Stimulated activated CD4-positive, alpha-beta T cell treated with anti-CD3 and anti-CD28 coated beads, TNF-alpha, amount 100 ng/mL, for 24 hours (primary cell): ENCODE data around the gene TMEM38B.

Experiments
- DNase-seq, 3 experiments: peaks; one replicate each; pipeline ENCODE4 v3.0.0-alpha.2; 2020; ENCODE audit warnings: low read depth in 3 of 3

The TMEM38B gene, protein sequence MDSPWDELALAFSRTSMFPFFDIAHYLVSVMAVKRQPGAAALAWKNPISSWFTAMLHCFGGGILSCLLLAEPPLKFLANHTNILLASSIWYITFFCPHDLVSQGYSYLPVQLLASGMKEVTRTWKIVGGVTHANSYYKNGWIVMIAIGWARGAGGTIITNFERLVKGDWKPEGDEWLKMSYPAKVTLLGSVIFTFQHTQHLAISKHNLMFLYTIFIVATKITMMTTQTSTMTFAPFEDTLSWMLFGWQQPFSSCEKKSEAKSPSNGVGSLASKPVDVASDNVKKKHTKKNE

DNA sequence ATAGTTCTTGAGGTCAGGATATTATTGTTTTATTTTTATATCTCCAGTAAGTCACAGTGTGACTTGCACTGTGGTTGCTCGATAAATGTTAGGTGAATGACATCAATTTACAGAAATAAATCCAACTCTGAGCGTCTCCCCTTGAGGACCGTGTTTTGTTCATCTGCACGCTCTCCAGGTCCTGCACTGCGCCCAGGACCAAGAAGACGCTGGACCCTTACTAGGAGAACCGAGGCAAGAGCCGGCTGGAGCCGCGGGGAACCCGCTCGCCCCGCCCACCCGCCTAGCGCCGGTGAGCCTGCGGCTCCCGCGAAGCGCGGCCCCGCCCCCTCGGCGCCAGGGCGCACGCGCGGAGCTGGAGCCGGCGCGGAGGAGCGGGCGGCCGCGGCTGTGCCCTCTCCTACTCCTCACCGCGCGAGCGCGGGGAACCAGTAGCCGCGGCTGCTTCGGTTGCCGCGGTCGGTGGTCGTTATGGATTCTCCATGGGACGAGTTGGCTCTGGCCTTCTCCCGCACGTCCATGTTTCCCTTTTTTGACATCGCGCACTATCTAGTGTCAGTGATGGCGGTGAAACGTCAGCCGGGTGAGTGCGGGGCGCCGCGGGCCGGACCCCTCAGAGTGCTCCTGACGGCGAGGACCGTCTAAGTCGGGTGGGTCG lies at the start of gene TMEM38B:
Gene TMEM38B, plus strand, starts transcription at position 352 of the 658 bp plus-strand sequence. Its CDS starts 120 bp downstream, at position 472.
- peak; percentile 38 to 77 (median 67) for DNase-seq

DNA sequence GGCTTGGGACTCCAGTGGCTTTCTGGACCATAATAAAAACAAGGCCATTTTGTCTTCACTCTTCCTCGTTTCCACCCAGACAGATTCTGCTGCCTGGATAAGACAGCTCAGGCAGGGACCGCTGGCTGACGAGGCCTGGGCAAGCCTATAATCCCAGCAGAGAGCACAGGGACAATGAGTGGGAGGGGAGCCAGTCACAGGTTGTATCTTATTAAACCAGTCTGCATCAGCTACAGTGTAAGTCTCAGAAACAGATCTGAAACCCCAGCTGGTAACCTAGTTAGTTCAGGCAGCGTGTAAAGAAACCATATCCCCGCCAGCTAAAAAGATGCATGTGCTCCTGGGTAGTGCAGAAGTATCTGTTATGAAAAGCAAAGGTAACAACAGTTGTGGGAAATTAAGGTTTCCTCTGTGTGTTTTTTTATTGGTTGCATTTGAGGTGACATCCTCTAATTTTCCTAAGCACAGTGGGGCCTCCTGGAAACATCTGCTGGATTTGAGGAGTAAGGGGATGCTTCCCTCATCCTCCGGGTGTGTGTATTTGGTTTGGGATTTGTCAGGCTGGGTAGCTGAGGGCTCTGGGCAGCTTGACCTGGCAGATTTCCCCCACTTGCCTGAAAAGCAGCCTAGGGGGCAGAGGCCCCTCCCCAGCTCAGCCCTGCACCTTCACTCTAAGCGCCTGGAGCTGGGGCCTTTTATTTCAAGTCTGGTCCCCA lies 47.3 kb upstream of the TMEM38B start:
- DNase-seq = no peak

DNA sequence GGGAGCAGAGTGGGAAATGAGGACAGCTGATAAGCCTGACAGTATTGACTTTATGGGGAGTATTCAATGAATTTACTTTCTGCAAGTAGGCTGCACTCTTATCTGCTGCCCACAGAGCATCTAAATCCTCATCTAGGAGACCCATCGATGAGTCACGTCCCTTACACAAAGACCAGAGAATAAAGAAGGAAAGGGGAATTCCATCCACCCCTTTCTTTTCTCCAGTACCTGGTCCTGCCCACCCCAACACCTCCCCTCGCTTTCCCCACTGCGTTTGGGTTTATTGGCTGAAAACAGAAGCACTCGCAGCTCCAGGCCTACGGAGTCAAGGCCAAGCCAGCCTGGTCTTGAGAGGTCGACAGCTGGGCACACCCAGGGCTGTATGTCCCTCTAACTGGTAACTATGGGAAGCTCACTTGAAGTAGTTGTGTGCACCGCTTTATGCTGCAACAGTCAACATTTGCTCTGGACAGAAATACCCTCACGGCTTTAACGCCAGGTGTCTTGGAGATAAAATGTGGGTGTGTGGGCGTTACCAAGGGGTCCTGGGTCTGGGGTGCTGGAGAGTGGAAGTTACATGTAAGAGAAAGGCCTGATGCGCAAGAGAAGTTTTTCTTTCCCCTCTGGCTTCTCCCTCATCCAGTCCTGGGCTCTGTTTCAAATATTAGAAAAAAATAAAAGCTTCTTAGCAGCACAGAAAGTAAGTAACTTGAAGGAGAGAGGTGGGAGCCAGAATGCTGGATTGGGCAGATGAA lies 46.6 kb upstream of the TMEM38B start:
- no peak for DNase-seq

DNA sequence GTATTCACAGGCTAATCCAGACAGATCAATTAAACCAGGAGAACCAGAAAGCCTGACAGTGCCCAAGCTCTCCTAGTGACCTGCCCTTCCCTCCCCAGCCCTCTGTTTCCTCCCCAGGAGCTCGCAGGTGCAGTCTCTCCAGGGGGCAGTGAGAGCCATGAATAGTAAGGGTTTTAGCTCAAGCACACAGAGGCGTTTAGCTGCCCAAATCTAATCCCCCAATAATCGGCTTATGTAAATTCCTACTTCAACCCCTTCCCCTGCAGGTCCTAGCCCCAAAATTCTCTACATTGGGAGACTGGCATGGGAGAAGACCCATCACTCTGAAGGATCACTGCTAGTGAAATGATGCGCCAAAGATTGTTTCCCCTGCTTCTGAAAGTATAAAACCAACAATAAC lies 42.5 kb upstream of the TMEM38B start:
- no peak for DNase-seq

DNA sequence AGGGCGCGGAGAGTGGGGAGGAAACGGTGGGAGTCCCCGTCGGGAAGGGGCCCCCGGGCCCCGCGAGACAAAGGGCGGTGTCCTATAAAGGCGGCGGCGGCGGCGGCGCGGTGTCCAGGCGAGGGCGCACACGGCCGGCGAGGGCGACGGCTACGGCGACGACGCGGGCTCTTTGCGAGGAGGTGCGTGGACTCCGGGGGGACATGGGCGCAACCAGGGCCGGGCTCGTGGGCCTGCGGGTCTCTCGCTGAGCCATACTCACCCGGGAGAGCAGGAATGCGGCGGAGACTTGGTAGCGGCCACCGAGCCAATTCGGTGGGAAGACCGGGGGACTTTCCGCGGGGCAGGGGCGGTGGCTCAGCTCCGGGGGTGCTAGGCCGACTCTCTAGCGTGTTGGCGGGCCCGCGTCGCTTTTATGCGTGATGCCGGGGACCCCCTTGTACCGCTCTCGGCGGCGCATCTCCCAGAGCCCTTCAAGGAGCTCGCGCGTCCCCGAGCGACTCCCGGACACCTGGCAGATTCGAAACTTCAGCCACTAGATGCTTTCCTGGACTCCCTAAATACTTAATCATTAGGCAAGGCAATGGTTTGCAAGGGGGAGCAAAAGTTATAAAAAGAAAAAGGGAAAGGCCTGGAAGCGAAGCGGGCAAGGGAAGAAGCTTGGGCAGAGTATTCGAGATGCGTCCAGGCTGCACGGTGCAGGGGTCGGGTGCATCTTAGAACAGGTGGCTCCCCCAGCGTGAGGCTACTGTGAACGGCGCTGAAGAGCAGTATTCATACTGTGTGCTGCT lies 38.0 kb upstream of the TMEM38B start:
- DNase-seq = peak in 1 of 3 experiments; percentile 7

DNA sequence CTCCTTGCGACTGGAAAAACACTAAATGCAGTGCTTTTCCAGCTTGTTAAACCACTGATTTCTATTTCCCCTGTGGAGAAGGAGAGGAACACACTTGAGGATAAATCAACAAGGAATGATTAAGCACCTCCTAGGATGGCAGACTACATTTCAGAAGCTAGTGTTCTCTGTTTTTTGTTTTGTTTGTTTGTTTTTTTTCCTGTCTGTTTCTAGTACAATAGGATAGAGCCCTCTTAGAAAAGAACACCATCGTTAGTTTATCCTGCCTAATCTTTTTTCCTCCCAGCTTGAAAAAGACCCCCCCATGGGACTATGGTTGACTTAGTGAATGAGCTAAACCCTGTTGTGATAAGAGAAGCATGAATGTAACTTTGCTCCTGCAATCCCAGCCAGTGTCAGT lies 36.0 kb upstream of the TMEM38B start:
- no peak for DNase-seq

DNA sequence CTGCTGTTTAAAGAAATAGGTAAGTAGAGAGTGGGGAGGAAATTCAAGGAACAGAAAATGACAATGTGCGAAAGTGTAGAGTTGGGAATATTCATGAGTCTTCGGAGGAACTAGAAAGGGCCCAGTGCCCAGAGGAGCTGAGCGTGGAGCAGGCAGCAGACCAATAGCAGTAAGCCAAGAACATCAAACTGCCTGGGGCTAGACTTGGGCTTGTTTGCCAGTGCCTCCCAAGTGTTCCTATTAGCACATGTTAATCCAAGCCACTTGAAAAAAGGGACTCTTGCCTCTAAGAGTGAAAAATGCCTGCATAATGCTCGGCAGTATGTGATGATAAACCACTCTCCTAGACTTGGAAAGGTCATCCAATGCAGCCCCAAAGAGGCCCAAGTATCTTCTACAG lies 33.3 kb upstream of the TMEM38B start:
- no peak for DNase-seq

DNA sequence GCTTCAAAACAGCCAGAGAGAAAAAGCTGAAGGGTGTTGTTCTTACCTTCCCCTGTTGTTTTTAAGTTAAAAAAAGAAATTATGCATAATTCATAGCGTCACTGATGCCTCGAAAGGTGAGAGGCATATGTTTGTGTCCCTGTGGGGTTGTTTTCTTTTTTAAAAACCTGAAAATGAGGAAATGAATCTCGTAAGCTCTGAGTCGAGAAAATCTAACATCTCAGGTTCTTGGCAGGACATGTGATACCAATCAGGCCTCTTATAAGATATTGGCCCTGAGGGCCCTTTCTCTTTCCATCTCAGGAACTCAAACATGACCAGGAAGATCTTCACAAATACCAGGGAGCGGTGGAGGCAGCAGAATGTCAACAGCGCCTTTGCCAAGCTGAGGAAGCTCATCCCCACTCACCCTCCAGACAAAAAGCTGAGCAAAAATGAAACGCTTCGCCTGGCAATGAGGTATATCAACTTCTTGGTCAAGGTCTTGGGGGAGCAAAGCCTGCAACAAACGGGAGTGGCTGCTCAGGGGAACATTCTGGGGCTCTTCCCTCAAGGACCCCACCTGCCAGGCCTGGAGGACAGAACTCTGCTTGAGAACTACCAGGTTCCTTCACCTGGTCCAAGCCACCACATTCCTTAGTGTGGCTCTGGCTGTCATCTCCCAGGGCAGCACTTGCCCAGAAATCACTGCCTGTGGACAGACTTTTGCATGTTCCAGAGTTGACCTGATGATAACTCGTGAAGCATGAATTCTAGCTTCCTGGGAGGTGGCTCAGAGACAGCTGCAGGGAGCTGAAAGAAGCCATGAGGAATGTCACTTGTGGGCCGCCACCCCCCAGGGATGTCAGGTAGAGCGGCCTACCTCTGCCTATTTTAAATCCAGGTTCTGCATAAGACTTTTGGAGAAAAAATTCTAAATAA lies 31.9 kb upstream of the TMEM38B start, which contains the start of gene TAL2:
Gene TAL2, plus strand, starts transcription at position 274 of the 921 bp plus-strand sequence. Its CDS starts 40 bp downstream, at position 314.
- no peak for DNase-seq

DNA sequence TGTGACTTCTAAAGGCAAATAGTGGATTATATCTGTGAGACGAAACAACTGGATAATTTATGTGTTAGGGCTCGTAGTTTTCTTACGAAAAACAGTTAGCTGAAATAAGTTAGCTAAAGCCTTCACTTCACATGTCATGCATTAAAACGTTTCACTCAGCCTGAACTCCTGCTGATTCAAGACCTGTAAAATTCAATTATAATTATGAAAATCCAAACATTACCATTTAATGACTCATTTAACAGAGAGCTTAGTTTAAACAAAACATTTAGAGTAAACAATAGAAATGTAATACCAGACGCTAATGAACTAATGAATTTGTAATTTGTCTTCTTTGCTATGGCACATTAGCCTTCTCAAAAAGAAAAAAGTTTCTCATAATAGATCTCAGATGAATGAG lies 30.4 kb upstream of the TMEM38B start:
- no peak for DNase-seq

DNA sequence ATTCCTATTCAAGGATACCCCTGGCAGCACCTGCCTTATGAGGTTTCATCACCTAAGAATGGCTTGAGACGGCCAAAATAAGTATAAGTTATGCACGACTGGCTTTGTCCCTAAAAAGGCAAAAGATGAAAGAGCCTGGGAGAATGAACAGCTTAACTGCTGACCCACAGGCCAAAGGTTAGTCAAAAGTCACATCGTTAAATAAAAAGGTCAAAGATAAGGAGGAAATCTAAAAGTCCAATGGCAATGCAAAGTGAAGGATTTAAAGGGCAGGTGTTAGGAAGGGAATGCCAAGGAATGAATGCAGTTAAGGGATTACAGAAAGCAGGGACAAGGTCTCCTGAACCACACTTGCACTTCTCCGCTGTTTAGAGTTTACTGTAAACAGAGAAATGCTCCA lies 26.5 kb upstream of the TMEM38B start:
- no peak for DNase-seq

DNA sequence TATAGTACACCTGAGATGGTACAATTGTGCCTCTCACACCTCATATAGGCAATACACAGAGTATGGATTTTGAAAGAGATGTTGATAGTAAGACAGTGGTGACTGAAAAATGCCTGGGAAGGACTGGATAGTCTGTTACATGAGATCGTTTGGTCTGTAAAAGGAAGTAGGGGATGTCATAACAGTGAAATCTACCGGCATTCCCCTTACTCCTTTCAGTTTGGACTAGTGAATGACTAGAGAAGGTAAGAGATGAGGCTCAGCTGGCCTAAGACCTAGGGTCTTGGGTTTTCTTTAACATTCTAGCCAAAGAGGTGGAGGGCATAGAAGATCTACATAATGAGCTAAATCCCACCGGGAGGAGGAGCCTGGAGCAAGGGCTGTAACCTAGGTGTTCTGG lies 24.0 kb upstream of the TMEM38B start:
- no peak for DNase-seq

DNA sequence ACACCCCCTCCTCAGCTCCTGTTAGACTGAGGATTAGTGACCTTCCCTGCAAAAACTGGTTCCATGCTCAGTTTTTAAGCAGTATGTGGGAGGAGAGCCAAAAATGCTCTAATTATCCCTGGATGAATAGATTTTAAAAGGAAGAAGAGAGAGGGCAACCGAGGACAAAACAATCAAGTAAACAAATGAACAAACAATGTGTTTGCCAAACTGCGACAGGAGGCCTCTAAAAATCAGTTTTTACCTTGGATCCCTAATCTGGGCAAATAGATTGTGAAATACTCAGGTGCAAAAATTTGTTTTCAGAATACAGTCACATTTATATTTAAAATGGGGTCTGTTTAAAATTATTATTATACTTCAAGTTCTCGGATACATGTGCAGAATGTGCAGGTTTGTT lies 23.6 kb upstream of the TMEM38B start:
- no peak for DNase-seq

DNA sequence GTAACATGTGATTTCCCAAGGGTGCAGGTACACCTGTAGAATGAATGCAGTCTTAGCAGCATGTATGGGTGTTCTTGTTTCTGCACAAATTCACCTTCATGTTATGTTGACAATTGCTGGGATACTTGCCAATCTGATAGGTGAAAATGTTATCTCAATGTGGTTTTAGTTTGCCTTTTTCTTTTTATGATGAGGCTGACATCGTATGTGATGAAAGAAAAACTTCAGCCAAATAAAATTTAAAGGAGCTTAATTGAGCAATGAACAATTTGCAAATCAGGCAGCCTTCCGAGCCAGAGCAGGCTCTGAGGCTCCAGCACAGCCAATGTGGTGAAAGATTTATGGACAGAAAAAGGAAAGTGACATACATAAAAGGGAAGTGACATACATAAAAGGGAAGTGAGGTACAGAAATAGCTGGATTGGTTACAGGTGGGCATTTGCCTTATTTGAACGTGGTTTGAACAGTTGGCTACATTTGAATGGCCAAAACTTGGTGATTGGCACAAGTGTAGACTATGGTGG lies 21.6 kb upstream of the TMEM38B start:
- no peak for DNase-seq

DNA sequence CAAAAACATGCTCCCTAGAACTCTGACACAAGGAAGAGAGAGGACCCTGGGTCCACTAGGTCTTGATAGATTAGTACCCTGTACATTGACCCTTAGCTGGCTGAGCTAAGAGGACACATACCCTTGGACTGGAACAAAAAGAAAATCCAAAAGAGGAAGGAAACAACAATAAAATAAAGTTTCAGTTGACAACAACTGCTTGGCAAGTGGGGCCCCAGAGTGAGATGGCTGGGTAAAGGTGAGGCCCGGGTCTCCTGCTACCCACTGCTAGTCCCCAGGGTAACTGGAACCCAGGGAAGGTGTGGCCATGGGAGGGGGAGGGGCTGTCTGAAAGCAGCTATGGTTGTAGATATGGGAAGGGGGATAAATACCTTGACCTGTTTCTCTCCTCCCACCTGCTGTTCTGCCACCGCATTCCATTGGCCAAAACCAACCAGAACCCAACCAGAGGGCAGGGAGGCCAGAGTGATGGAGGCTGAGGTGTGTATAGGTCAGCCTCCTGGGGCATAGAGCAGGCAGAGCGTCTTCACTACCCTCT lies 20.4 kb upstream of the TMEM38B start:
- no peak for DNase-seq

DNA sequence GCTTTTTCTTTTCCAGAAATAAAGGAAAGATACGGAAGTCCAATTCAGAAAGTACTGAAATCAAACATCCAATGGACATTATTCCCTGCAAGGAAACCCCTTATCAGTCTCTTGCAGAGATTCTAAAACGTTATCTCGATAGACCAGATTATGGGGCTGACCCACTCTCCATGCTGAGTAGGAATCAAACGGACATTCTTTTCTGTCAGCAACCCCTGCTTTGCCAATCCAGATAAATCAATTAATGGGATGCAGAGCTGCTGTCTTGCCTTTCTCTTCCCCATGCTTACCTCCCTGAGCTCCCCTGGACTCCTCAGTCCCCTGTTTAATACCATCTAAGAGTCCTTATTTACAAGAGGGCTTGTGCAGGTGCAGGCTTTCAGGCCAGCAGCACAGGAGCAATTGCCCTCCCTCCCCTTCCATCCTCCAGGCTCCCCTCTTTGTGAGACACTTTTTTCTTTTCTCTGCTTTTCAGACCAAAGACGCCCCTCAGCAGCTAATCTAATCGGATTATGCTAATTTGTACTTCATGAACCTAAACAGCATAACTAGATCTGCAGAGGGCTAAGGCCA lies 17.9 kb upstream of the TMEM38B start:
- no peak for DNase-seq

DNA sequence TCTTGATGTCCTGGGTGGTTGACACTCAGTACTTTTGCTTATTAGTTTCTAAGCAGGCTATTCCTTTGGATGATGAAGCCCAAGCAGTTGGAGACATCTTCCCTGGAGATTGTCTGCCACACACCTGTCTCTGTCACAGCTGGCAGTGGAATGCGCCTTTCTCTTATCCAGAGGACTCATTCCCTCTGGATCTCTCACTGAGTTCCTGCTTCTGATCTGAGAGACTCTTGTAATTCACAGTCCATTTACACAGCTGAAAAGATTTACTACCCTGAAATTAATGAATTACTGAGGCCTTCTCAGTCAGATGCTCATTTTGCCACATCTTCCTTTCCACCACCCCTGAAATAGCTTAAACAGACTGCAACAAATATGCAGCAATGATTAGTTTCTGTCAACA lies 16.2 kb upstream of the TMEM38B start:
- no peak for DNase-seq

DNA sequence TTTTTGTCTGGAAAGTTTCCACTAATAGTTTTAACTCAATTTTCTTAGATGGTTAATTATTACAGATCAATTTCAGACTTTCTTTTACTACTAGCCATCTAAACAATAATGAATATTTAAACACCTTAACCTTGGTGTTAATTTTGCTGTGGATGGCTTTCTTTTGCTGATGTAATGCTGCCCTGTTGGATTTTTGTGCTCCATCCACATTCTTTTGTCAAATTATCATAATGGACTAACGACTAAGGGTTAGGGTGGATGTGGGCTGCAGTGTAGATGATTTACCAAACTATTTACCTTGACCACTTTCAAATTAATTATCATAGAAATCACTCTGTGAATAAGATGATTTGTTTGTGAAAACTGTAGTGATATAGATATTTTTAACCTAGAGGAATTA lies 15.6 kb upstream of the TMEM38B start:
- DNase-seq = no peak

DNA sequence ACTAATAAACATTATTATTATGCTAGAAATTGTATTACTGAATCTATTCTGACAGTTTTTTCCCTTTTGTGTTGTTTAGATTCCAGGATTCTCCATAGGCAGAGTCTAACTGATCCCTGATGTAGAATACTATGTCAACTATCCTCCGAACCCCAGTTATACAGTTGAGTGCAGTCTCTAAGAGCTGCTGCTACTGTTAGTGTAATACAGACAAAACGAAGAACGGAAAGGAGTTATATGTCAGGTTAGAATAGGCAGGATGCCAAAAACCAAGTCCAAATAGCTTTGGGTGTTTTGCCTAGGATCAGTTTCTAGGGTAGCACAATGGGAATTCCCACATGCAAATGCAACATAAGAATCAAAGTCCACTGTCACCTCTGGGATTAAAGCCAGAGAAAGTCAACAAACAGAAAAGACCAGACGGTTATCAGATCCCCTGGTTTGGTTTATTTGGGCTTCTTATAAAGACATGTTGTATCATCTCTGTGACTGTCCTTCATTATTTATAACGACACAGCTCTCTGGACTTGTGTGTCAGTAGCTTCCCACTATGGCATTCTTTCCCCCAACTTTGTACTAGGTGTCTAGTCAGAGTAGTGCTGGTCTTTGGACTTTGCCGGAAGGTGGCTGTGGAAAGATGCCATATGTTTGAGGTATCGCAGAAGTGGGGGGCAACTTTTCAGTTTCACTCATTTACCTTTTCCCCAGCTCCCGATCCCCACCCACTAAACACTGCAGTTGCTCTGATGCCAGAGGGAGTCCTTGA lies 14.9 kb upstream of the TMEM38B start:
- no peak for DNase-seq

DNA sequence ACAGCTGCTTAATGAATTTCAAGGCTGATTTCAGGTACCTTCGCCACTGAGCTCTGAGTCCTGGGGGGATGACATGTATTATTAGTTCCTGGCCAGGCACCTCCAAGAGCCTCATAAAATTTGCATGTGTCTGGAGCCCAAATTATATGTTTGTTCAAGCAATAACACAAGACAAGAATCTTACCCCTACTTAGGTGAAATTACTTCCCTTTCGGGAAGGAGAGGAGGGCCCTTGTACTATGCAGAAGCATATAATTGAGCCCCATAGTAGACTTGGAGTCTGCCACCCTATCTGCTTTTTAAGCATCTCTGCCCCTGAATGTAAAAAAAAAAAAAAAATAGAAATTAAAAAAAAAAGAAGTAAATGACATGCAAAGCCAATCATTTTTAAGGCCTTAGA lies 13.0 kb upstream of the TMEM38B start:
- no peak for DNase-seq
